GM21576 (cell line): ENCODE measurements around the gene KCNQ4.
A peak's percentile ranks its signal among the peaks of the same experiment; 100 is the strongest.

Experiments used
- ATAC-seq: cut with Tn5 transposase; IDR thresholded peaks from one replicate; pipeline ENCODE4 v1.9.1; 2021; ENCODE audit warnings: mild to moderate bottlenecking, moderate library complexity; ENCODE audit not compliant: unreplicated experiment

The KCNQ4 gene

DNA sequence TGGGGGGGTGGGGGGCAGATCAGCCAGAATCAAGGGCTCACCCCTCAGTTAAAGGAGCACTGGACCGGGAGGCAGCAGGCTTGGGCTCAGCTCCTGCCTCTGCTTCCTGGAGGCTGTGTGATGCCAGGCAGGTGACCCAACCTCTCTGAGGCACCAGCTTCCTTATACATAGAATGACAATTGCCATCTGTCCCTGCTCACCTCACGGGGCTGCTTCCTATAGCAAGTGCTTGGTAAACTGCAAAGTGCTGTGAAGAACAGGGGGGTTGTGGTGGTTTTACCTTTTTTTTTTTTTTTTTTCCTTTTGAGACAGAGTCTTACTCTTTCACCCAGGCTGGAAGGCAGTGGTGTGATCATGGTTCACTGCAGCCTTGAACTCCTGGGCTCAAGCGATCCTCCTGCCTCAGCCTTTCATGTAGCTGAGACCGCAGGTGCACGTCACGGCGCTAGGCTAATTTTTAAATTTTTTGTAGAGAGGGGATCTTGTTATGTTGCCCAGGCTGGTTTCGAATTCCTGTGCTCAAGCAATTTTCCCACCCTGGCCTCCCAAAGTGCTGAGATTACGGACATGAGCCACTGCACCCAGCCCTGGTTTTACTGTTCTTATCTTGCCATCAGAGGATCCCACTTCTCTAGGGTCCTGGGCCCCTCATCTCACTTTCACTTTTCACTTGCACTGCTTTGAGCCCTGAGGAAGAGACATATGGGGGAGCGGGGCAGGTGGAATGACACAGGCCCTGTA, 11.6 kb downstream of the KCNQ4 start:
- no peak for ATAC-seq

DNA sequence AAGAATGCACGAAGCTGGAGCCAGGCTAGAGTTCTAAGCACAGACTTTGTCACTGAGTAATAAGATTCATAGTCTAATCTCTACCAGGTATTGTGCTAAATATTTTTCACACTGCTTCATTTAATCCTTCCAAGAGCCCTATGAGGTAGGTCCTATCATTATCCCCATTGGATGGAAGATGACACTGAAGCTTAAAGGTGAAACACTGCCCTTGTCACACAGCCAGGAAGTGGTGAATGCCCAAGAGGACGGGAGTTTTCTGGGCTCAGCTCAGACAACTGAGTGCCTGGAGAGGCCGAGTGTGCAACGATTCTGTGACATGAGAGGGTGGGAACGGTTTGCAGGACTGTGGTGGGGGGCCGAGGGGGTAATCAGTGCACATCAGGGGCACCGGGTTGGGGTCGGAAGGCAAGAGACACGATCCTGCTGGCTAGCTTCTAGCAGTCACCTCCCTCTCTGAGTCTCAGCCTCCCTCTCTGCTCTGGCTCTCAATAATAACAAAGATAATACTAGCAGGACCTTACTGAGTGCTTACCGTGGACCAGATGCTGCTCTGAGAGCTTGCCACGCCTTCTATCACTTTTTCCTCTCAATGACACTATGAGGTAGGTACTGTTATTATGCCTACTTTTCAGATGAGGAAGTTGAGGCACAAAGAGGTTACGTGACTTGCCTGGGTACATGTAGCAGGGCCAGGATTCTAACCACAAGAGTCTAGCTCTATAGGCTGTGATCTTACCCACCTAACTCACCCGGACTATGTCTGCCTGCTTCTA, 12.4 kb downstream of the KCNQ4 start:
- no peak for ATAC-seq

GRCh38 chr1:40796939-40797667, 13.5 kb downstream of the KCNQ4 start:
- ATAC-seq, result no peak

GRCh38 chr1:40797668-40798010, 14.1 kb downstream of the KCNQ4 start:
- ATAC-seq, result no peak

DNA sequence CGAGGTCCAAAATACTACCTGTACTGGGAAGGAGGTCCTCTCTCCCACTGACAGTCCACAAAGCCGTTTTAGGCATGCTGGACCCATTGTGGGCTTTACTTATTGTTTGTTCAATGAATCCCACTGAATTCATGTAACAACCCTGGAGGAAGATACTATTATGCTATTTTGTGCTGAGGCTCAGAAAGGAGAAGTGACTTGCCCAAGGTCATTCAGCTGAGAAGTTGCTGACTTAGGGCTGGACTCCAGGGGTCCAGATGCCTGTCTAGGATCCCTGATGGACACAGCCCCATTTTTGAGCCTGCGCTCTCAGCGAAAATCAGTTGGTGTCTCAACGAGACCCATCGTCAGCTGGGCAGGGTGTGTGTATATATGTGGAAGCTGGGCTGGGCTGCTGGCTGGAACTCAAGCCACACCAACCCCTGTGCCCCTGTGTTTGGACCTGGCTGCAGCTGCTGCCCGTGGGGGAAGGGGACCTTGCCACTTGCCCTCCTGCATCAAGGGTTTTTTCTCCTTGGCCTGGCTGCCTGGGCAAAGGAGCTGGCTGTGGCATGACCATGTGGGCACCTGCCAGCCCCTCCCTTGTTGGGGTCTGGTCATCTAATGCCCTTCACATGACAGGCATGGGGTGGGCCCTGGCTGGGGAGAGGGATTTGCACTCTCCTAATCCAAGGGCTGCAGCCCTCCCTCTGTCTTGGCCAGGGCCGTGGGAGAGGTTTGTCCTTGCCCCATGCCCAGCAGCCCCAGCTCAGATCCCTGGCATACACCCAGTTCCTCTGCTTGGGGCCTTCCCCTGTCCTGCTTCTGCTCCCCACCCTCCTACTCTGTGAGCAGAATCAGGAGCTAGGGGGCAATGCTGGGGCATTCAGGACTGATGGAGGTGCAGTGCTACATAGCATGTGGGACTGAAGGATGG, 15.0 kb downstream of the KCNQ4 start:
- no peak for ATAC-seq

- ATAC-seq, result no peak
Observed at GRCh38 chr1:40799351-40799867, 15.8 kb downstream of the KCNQ4 start.

GRCh38 chr1:40801742-40802077, 18.1 kb downstream of the KCNQ4 start:
- no peak for ATAC-seq

DNA sequence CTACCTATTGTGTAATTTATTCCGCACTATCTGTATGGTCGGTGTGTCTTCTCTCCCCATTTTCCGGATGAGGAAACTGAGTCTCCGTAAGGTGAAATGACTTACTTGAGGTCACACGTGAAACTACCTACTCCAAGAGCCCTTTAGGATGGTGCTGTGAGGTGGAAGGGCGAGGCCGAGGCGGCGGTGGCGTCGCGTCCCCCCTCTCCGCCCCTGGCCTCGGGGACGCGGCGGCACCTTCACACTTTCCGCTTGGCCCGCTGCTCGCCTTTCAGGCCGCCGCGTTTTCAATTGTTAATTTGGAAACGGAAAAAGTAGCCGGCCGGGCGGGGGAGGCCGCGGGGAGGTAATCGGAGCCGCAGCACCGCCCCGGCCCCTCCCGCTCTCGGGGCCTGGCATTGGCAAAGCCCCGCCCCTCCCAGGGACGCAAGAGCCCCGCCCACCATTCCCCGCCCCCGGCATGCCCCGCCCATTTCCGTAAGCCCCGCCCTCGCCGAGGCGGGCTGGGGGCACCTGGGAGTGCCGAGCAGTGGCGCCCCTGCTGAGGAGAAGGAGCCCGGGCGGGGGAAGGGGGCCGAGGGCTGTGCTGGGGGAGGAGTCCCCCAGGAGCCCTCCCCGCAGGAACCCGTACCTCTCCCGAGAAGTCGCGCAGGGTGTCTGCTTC, 18.6 kb downstream of the KCNQ4 start:
- peak; percentile 50 for ATAC-seq

DNA sequence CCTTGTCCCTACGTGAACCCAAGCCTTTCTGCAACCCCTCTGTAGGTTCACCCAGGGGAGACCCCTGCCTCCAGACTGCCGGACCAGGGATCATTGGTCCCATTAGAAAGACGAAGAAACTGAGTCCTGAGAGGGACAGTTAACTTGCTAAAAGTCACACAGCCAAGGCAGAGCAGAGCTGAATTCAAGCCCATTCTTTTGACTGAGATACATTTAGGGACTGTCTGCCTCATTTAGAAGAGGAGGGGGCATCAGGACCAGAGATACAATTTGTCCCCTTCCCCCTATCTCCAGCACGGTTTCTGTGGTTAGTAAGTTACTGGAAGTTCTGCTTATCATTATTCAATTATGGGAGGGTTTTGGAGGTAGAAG, 19.1 kb downstream of the KCNQ4 start:
- no peak for ATAC-seq

DNA sequence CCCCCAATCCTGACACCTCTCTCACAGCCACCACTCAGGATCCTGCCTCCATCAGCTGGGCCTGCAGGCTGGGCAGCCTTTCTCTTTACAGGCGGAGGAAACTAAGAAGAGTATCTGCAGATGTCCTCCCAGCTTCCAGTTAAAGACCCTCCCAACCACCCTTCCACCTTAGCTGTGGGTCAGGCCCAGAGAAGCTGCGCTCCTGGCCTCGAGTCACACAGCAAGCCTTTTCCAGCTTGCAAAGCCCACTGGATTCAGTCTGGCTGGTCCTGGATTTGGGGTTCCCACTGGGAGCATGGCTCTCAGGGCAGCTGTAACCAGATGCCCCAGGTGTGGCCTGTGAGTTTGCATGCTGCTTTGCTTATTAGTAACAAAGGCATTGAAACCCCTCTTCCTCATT, 19.9 kb downstream of the KCNQ4 start:
- ATAC-seq, result no peak

DNA sequence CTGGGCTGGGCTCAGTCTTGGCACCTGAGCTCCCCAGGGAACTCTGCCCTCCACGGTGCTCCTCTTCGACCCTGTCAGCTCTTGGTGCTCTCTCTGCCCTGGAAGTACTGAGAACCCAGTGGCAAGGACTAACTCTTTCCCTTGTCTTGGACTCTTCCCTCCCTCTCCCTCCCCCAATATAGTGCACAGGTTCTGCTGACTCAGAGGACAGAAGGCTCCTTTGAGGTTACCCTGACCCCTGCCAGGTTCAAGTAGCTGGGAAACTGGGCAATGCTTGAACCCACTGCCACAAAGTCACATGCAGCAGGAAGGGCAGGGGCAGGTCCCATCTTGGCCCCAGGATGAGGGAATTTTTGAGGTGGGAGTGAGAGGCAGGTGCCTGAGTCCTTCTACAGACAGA, 20.3 kb downstream of the KCNQ4 start:
- no peak for ATAC-seq

- no peak for ATAC-seq
Observed at GRCh38 chr1:40806240-40806639, 22.7 kb downstream of the KCNQ4 start.

DNA sequence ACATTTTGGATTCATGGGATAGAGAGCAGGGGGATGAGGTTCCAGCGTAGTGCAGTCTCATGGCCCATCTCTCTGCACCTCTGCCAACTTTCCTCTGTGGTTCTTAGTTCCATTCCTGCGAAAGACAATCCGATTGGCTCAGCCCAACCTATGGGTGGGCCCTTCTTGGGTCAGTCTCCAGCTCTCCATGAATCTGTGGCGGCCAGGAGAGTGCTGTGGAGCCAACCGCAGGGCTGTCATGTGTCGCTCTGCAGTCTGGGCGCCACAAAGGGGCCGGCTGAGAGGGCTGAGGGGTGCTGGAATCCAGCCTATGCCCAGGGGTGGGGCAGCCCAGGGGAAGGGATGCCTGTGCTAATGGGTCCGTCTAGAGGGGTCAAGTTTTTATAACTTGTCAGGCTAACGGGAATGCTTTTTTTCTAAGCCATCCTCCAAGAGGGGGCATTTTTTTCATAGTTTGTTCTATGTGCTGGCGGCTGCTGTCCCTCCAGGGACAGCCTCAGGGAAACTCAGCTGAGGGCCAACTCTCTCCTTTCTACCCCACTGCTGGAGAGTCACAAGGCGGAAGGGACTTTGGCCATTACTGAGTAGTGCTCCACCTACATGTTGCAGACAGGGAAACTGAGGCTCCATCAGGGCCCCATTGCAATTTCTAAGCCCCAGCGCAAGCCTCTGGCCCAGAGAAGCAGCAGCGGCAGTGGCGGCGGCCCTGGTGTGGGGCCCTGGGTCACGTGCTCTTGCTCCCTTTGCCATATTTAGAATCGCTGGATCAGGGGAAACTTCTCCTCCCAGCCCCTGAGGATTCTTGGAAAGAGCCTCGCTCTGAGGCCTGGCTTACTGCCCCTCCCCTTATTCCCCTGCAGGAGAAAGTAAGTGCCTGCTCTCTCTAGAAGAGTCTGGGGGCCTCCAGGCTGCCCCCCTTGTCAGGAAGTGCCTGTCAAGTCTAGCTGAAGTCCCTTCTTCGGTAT, 23.4 kb downstream of the KCNQ4 start:
- ATAC-seq, result no peak

DNA sequence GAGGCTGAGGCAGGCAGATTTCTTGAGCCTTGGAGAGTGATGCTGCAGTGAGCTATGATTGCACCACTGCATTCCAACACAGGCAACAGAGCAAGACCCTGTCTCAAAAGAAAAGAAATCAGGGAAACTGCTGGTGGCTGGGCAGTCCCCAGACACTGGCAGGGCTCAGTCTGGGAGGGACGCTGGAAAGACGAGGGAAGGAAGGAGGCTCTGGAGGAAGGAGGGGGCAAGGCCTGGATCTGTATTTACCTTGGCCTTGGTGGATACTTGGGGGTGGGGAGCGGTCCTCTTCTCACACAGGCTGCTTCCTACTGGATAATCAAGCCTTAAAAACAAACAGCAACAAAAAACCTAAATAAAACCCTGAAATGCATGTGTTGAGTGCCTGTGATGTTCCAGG, 24.4 kb downstream of the KCNQ4 start:
- ATAC-seq, result no peak

DNA sequence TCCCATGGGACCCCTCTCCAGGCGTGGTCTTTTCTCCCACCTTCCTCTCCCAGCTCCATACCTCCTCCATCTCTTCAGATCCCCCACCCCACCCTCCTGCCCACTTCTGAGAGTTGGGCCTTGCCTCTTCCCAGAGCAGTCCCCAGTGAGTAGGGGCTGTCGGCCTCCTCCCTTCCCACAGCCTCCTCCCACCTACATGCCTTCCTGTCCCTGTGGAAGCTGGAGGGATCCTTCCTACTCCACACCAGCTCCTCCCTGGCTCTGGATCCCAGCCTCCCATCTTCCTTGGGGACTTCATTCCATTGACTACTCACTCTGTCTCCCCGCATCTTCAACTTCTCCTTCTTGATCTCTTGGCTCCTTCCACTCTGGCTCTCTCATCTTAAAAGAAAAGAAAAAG, 24.9 kb downstream of the KCNQ4 start:
- no peak for ATAC-seq

DNA sequence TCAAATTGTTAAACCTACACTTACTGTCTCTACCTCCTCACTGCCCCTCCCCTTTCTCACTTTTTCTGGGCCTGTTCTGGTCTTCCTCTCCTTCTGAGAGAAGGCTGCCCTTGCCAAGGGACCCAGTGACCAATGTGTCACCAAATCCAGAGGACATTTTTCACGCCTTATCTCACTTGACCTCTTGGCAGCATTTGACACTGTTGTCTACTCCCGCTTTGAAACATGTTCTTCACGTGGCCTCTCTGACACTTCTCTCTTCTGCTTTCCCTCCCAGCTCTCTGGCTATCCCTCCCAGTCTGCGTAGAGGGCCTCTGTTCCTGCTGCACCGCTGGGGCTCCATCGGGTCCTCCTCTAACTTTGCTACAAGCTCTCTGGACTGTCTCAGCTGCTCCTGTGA, 25.3 kb downstream of the KCNQ4 start:
- no peak for ATAC-seq

DNA sequence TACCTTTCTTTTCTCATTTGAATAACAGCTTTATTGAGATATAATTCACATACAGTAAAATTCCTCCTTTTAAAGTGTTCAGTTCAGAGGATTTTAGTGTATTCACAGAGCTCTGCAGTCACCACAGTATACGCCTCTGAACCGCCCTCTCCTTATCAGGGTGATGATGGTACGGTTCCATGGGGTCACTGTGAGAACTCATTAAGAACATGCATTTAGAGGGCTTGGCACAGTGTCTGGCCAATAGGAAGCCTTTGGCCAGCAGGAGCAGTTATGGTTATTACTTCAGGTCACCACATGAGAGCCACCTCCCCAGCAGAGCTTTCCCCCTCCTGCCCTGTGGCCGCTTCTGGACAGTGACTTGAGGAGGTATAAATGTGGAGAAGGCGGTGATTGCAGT, 27.3 kb downstream of the KCNQ4 start:
- no peak for ATAC-seq

- ATAC-seq, result no peak
Observed at GRCh38 chr1:40815420-40815819, 31.8 kb downstream of the KCNQ4 start.

DNA sequence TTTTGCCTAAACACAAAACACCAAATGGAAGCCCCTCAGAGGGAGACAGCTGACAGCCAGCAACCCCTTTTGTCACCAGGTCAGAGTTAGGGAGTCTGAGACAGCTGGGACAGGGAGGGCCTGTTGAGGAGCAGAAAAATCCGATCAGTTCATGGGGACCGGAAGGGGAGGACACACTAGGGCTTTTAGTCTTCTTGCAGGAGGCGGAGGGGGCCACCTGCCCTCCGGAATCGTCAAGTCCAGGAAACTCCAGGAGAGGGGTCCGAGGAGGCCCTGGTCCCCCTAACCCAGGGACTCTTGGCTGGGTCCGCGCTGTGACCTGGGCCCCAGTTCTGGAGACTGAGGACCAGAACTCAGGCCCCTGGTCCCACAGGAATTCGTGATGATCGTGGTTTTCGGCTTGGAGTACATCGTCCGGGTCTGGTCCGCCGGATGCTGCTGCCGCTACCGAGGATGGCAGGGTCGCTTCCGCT, 34.2 kb downstream of the KCNQ4 start:
- ATAC-seq, result no peak
